ENCODE results near the gene NAA35.

The NAA35 gene

GRCh38 chr9:86062845-86063693 lies 122.1 kb downstream of the NAA35 start:
- DNase-seq (ENCODE audit: low read depth): no peak

GRCh38 chr9:86064220-86064619 lies 123.3 kb downstream of the NAA35 start:
- no peak for DNase-seq (ENCODE audit: low read depth)

- DNase-seq (ENCODE audit: low read depth): no peak
Measured at GRCh38 chr9:86069206-86069869, 128.4 kb downstream of the NAA35 start.

Data from fibroblast of the conjunctiva (primary cell).